ENCODE results near the gene CA12.
"Not testable (repeated sequence)": the region's sequence is repeated elsewhere in the genome, so short reads cannot be mapped to it uniquely, and the experiment has no call there.

Gene CA12

GRCh38 chr15:63357061-63357460 is 24.6 kb downstream of the CA12 start:
- no peak for DNase-seq

DNA sequence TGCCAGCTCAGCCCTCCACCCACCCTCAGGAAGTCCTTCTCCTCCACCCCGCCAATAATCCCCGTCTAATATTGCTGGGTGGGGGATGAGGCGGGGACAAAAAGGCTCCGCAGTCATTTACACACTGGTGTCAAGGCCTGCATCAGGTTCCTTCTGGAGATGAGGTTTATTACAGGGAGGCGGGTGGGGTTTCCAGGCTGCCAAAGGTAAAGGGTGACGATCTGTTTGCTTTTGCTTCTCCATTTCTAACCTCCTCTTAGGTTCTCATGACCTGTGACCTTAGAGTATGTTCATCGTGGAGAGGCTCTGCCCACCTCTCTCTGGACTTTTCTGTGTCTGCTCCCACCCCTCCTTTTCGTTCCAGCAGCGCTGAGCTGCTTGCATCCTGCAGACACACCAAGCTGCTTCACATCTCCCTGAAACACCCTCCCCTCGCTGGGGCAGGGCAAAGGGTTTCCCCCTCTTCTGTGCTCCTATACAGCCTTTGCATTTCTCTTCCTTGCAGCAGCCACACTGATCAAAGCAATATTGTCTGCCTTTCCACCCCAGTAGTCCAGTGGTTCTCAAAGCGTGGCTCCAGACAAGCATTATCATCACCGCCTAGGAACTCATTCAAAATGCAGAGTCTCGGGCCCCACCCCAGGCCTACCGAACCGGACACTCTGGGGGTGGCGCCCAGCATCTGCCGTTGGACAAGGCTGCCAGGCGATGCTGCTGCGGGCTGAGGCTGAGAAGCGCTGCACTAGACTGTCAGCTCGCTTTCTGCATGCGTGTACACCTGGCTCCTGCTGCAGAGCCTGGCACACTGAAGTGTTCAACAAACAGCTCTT is 26.6 kb downstream of the CA12 start:
- no peak for DNase-seq

GRCh38 chr15:63353887-63354286 is 27.8 kb downstream of the CA12 start:
- no peak for DNase-seq

GRCh38 chr15:63353261-63353660 is 28.4 kb downstream of the CA12 start:
- DNase-seq, result no peak

DNA sequence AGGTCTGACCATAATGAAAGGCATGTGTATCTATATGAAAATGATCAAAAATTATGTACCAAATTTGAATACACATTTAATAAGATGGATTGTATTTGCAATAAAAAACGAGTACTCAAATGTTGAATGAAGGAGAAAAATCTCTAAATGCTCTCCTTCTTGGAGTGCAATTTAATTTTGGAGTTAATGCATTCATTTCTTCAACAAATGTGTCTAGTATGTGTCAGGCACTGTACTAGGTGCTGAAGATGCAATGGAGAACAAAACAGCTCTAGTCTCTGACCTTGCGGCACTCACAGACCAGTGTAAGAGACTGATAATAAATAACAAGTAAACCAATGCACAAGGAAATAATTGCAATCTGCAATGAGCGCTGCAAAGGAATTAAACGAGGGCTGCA is 28.8 kb downstream of the CA12 start:
- no peak for DNase-seq

GRCh38 chr15:63351170-63351569 is 30.5 kb downstream of the CA12 start:
- DNase-seq, result no peak

- no peak for DNase-seq
Measured at GRCh38 chr15:63350178-63350621, 31.4 kb downstream of the CA12 start.

DNA sequence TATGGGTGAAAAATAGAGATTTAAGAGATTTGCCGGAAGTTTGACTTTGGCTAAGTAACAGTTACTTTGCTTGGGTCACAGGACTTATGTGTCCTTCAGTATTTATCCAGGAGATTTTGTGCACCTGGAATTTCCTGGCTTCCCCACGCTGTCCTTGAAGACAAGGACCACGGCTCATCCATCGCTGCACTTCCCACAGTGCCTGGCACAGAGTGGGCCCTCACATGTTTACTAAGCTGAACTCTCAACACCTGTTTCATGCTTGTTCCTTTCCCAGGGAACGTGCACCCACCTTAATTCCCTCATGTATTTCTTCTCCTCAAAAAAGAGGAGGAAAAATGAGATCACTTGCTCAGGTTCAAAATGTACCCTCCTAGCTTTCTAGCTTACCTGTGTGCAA is 32.0 kb downstream of the CA12 start:
- DNase-seq, result no peak

DNA sequence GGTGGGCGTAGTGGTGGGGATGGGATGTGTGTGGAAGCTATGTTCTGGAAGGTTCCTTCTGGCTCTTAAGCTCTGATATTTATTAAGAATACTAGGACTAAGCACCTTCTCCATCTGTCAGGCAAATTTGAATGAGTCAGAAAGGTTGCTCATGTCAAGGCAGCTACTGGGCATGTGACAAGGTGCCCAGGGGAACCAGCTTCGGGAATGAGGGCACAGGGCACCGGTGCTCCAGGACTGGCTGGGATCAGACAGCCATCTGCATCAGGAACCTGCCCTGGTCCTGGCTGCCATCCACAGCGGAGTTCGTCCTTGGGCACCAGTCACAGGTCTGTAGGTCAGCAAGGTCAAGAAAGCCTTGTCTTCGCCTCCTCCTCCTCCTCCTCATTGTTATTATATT is 32.5 kb downstream of the CA12 start:
- DNase-seq, result no peak

DNA sequence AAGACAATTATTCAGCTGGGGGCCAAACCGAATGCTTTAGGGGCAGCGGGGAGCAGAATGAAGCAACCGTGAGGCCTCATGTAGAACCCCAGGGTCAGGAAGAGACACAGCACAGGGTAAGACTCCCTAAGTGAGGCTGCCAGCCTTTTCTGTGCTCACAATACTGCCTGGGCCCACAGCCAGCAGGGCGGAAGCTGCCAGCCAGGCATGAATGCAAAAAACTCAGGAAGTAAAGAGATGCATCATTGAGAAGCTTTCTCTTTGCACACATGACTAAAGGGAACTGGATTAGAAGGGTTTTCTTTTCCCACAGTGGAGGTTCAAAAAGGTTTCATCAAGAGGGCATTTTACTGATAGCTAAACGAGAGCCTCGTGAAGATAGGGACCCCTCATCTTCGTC is 33.3 kb downstream of the CA12 start:
- peak; percentile 47 for DNase-seq

GRCh38 chr15:63347074-63347857 is 34.4 kb downstream of the CA12 start:
- no peak for DNase-seq

DNA sequence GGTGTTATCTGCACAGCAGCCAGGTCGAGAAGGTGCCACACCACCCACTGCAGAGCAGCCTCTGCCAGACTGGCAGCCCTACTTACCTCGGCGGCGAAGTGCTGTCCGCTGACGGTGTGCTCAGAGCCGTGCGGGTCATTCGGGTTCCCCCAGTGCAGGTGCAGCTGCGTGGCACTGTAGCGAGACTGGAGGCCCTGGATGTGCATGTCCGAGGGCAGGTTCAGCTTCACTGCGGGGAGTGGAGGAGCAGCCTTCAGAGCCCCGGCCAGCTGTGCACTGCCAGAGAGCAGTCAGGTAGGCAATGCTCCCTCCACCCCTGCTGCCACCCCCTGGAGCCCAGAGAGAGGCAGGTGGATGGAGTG is 36.3 kb downstream of the CA12 start:
- DNase-seq, result no peak

GRCh38 chr15:63344731-63345390 is 36.8 kb downstream of the CA12 start:
- no peak for DNase-seq

- not testable (repeated sequence) for DNase-seq
Measured at GRCh38 chr15:63342996-63343562, 38.6 kb downstream of the CA12 start.

GRCh38 chr15:63341898-63342297 is 39.7 kb downstream of the CA12 start:
- no peak for DNase-seq

DNA sequence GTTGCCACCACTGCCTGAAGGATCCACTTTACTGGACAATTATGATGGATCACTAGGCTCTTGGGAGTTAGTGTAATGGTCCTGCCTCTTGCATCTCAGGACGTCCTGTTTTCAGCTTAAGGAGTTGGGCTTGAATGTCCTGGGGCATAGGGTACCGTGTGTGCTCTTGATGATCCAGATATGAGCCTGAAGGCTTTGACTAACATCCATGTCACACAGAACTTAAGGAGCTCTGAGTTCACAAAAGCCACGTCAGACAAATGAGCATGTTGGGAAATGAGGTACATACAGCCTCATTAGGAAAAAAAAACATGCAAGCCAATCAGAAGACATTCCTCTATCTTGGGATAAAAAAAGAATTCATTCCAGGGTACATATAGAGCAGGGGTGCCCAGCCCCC is 40.8 kb downstream of the CA12 start:
- DNase-seq, result no peak

- no peak for DNase-seq
Measured at GRCh38 chr15:63340353-63340752, 41.3 kb downstream of the CA12 start.

- no peak for DNase-seq
Measured at GRCh38 chr15:63339836-63340235, 41.8 kb downstream of the CA12 start.

- no peak for DNase-seq
Measured at GRCh38 chr15:63339006-63339766, 42.5 kb downstream of the CA12 start.

DNA sequence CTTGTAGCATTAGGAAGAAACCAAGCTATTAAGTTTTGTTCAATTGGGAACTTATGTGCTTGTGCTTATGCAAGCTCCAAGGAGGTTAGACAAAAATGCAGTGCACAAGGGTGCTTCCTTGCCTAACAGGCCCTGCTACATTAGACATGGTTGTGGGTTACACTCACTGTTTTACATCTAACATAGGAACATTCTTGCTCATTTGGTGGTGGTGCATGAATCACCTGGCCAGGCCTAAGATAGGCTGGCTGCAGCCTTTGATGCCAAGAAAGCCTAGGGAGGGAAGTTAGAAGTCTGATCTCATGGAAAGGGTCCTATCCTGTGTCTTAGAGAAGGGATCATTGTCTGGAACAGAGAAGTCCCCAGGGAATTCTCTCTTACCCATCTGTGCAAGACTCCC is 43.5 kb downstream of the CA12 start:
- no peak for DNase-seq

GRCh38 chr15:63337046-63337445 is 44.6 kb downstream of the CA12 start:
- no peak for DNase-seq

DNA sequence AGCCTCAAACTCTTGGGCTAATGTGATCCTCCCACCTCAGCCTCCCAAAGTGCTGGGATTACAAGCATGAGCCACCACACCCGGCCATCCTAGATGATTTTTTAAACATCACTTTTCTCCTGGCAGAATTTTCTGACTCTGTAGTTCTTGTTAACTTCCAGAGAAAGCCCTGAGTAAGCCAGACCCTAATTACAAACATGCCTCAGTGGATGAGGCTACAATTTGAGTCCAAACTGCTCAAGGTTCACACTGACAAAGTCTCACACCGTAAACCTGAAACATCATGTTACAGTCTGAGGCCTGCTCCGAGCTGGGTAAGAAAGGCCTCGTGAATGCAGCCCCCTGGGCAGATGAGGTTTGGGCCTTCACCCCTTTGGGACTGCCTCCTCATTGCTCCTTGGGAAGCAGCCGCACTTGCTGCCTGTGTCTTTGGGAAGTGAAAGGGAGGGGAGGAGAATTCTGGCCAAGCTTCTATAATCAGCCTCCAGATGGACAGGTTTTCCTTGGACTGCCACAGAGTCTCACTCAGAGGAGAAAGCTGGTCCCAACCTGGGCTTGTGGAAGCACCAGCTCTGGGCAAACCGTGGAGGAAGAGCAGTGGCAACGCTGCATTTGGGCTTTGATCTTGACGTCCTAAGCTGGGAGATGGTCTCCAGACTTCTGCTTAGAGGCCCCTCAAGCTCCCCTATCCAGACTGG is 46.0 kb downstream of the CA12 start:
- DNase-seq, result no peak

All from NCI-H1694 treated with DMSO at 0.1 percent for 48 hours (cell line).